ENCODE results near the gene EDC3. TPM values are rescaled to one million over a fixed set of nuclear protein-coding genes. Genes with fewer than 3 reads are reported as not detected.
"Not testable (repeated sequence)": the region's sequence is repeated elsewhere in the genome, so short reads cannot be mapped to it uniquely, and the experiment has no call there.

The EDC3 gene
- total RNA-seq, 1 donor: 19.4 TPM

DNA sequence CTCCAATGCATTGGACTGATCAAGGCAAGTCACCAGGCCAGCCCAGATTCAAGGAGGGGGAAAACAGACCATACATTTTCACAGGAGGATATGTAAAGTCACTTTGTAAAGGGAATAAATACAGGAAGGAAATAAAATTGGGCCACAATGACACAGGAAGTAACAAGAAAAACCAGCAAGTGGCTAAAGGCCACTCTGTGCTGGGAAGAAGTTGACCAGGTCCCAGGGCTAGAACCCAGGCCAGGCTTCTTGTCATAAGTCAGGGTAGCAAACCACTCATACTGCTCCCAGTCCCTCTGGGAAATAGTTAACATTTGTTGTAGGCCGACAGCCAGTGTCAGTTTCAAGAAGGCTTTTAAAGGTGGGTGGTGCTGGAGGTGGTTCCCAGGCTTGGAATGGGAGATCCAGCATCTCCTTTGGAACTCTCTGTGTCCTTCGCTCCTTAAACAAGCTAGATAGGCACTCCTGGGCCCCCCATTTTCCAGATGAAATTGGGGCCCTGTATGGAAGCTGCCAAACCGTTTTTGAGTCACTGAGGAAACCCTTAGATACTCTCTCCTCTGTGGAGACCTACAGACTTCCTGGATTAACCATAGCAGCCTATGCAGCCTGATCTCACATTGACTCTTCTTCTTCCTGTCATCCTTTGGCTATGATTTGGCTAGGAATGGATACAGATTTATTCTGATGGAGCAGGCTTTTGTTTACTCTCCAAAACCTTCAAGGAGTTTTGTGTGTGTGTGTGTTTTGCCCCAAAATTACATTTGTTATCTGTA lies 14.7 kb upstream of the EDC3 start:
- DNase-seq (ENCODE audit: low read depth in 2 of 3, low spot score in 2 of 3): no peak

DNA sequence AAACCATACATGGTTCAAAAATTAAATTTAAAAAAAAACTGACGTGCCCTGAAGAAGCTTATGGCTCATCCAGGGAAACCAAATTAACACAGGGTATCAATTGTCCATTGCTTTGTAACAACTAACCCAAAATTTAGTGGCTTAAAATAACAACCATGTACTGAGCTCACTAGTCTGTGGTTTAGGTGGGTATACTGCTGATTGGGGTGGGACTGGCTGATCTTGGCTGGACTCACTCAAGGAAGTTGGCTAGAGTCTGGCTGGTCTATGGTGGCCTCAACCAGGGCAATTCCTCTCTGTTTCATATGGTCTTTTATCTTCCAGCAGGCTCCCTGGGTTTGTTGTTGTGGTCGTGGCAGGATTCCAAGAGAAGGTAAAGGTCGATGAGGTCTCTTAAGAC lies 14.1 kb upstream of the EDC3 start:
- no peak for DNase-seq (ENCODE audit: low read depth in 2 of 3, low spot score in 2 of 3)

DNA sequence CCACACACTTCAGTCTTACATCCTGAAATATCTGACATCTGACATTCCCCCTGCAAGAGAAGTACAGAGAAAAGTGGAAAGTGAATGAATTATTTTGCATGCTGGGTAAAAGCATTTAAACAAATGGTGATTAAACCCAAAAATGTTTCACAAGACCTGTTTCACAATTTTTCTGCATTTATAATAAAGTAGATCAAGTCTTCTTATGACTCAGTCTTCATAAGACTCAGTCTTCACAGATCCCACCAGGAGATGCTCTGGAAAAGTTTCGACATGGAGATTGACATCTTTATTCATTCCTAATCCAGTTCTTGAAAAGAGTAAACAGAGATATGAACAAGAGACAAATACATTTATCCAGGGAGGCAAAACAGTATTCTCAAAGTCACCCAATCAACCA lies 13.2 kb upstream of the EDC3 start:
- no peak for DNase-seq (ENCODE audit: low read depth in 2 of 3, low spot score in 2 of 3)

DNA sequence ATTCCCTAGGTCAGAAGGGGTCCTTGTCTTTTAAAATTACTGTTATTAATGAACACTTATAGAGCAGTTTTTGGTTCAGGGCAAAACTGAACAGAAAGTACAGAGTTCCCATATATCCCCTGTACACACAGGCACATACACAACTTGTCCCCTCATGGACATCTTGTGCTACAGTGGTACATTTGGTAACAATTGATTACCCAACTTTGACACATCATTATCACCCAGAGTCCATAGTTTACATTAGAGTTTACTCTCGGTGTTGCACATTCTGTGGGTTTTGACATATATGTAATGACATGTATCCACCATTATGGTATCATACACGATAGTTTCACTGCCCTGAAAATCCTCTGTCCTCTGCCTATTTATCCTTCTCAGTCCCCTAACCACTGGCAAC lies 984 bp upstream of the EDC3 start:
- no peak for DNase-seq (ENCODE audit: low read depth in 2 of 3, low spot score in 2 of 3)

DNA sequence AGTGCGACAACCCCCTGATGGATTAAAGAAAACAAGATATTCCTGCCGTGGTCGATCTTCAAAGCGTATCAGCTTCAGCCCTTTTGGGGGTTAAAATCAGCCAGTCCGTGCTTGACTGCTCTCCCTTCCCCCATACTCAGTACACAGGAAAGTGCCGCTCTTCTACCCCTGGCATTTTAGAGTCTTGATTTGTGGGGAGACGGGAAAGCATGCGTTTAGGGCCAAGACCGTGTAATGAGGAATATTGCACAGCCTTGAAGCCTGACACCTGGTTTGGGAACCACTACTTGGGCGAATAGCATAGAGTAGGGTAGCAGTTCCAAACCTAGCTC lies 540 bp upstream of the EDC3 start:
- no peak for DNase-seq (ENCODE audit: low read depth in 2 of 3, low spot score in 2 of 3)

DNA sequence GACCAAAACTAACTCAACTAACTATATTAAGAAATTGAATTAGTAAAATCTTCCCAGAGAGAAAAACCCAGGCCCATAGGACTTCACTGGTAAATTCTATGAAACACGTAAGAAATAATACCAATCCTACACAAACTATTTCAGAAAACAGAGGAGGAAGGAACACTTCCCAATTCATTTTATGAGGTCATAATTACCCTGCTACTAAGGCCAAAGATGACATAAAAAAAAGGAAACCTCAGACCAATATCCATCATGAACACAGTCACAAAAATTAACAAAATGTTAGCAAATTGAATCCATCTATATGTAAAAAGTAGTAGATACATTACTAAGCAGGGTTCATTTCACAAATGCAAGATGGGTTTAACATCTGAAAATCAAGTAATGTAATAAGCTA lies 3.5 kb downstream of the EDC3 start:
- DNase-seq (ENCODE audit: low read depth in 2 of 3, low spot score in 2 of 3): no peak

DNA sequence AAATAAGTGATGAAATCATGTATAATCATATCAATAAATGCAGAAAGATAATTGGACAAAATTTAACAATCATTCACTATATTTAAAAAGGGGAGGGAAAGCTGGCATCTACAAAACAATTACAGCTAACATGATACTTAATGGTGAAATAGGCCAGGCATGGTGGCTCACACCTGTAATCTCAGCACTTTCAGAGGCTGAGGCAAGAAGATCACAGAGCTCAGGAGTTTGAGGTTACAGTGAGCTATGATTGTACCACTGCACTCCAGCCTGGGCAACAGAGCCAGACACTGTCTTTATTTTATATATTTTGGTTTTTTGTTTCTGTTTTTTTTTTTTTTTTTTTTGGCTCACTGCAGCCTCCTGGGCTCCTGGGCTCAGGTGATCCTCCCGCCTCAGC lies 12.1 kb downstream of the EDC3 start:
- no peak for DNase-seq (ENCODE audit: low read depth in 2 of 3, low spot score in 2 of 3)

DNA sequence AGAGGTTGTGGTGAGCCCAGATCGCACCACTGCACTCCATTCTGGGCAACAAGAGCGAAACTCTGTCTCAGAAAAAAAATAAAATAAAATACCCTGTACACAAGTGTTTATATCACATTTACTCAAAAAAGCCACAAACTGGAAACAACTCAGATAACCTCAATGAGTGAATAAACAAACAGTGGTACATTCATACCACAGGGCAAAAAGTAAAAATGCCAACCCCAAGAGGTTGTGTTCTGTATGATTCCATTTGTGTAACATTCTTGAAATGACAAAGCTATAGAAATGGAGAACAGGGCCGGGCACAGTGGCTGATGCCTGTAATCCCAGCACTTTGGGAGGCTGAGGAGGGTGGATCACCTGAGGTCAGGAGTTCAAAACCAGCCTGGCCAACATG lies 12.9 kb downstream of the EDC3 start:
- DNase-seq (ENCODE audit: low read depth in 2 of 3, low spot score in 2 of 3): no peak

DNA sequence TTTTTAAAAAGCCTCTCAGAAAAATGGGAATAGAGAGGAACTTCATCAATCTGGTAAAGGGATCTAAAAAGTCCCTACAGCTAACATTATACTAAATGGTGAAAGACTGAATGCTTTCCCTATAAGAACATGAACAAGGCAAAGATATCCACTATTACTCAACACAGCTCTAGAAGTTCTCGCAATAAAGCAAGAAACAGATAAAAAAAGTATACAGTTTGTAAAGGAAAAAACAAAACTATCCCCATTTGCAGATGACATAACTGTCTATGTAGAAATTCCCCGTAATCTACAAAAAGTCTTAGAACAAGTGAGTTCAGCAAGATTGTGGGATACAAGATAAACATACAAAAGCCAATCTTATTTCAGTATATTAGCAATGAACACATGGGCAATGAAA lies 15.4 kb downstream of the EDC3 start:
- DNase-seq (ENCODE audit: low read depth in 2 of 3, low spot score in 2 of 3): no peak

DNA sequence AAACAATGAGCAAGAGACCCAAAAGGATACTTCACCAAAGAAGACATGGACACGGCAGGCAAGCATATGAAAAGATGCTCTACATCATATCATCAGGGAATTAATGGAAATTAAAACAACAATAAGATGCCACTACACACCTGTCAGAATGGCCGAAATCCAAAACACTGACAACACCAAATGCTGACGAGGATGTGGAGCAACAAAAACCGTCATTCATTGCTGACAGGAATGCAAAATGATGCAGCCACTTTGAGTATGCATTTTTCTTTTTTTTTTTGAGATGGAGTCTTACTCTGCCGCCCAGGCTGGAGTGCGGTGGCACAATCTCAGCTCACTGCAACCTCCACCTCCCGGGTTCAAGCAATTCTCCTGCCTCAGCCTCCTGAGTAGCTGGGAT lies 19.0 kb downstream of the EDC3 start:
- DNase-seq (ENCODE audit: low read depth in 2 of 3, low spot score in 2 of 3): no peak

DNA sequence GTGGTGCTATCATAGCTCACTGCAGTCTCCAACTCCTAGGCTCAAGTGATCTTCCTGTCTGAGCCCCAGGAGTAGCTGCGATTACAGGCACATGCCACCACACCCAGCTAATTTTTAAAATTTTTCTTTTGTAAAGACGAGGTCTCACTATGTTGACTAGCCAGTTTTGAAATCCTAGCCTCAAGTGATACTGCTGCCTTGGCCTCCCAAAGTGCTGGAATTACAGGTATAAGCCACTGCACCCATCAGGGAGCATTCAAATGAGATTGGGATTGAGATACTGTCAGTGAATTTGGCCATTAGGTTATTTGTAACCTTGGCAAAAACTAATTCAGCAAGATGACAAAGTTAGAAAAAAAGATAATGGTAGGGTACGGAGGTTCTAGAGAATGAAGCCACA lies 21.7 kb downstream of the EDC3 start:
- DNase-seq (ENCODE audit: low read depth in 2 of 3, low spot score in 2 of 3): no peak

DNA sequence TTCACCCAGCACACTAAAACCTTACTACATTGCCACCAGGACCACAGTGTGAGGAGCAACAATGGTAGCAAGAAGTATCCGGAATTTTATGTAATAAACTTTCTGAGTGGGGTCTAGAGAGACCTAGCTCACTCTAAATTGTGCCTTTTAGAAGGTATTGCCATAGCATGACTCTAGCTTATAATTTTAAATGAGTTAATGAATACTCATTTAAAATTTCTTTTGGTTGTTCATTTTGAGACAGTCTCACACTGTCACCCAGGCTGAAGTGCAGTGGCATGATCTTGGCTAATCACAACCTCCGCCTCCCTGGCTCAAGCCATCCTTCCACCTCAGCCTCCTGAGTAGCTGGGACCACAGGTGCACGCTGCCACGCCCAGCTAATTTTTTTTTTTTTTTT lies 26.2 kb downstream of the EDC3 start:
- no peak for DNase-seq (ENCODE audit: low read depth in 2 of 3, low spot score in 2 of 3)

DNA sequence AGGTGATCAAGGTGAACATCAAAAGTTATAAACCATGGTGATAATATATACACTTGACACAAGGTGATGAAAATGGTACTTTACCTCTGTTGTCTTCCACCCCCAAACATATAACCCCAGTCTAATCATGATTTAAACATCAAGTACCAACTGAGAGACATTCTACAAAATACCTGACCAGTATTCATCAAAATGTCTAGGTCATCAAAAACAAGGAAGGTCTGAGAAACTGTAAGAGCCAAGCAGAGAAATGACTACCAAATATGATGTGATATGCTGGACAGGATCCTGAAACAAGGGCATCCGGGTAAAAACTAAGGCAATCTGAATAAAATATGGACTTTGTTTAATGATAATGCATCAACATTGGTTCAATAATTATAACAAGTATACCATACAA lies 27.8 kb downstream of the EDC3 start:
- DNase-seq (ENCODE audit: low read depth in 2 of 3, low spot score in 2 of 3): no peak

DNA sequence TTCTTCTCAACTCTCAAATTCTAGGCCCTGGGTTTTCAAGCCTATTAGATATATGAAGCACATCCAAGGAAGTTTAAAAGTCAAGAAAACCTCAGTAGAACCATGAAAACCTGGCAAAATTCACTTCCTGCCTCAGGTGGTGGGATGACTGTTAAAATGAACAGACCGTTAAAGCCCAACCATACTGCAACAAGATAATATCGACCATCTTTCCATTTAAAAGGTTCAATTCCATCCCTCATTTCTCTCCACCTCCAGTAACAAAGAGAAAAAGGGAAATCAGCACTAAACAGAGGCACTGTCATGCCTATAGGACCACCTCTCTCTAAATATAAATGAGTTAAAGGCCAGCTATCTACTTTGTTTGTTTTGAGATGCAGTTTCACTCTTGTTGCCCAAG lies 31.2 kb downstream of the EDC3 start:
- DNase-seq (ENCODE audit: low read depth in 2 of 3, low spot score in 2 of 3): no peak

DNA sequence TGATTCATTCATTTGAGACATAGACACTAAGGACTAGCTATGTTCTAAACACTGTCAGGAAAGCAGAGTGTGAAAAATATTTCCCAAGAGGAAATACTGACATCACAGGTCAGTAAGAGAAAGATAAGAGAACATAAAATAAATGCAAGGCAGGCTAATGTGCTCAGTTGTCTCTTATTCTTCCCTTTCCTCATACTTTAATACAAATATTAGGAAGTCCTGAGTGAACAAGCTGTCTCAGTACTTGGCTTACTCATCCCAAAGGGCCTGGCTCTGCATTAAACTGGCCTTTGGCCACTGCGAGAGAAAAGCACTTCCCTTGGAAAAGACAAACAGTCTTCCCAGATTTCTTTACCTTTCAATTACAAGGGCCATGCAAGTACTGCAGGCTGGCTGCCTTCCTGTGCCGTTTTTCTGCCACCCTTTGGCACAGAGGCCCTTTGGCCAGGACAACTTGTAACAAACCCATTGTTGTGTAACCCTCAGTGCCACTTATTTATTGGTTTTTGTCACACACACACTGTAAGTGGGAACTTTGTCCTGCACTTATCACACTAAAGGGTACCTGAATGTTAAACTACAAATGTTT lies 31.7 kb downstream of the EDC3 start:
- no peak for DNase-seq (ENCODE audit: low read depth in 2 of 3, low spot score in 2 of 3)

DNA sequence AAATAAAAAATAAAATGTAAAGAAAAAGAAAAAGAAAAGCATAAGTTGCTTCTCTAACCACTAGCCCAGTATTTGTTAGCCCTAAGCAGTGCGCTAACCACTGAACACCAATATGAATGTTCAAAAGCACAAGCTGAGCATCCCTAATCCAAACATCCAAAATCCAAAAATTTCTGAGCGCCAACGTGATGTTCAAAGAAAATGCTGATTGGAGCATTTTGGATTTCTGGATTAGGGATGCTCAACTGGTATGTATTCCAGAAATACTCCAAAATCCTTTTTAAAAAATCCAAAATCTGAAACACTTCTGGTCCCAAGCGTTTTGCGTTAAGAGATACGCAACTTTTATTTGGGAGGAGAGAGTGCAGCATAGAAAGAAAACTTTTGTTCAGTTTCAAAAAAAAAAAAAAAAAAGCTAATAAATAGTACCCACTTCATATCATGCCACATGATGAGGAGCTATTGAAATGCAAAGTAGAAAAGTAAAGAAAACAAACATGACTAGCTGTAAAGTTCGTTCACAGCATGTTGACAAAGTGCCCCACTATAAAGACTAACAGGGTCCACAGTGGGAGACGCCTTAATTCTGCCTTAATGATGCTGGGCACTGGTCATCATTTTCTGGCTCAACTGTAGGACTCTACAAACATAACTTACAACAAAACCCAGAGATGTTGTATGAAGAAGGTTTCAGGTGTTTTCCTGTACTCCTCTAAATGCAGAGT lies 32.4 kb downstream of the EDC3 start:
- DNase-seq (ENCODE audit: low read depth in 2 of 3, low spot score in 2 of 3): no peak

DNA sequence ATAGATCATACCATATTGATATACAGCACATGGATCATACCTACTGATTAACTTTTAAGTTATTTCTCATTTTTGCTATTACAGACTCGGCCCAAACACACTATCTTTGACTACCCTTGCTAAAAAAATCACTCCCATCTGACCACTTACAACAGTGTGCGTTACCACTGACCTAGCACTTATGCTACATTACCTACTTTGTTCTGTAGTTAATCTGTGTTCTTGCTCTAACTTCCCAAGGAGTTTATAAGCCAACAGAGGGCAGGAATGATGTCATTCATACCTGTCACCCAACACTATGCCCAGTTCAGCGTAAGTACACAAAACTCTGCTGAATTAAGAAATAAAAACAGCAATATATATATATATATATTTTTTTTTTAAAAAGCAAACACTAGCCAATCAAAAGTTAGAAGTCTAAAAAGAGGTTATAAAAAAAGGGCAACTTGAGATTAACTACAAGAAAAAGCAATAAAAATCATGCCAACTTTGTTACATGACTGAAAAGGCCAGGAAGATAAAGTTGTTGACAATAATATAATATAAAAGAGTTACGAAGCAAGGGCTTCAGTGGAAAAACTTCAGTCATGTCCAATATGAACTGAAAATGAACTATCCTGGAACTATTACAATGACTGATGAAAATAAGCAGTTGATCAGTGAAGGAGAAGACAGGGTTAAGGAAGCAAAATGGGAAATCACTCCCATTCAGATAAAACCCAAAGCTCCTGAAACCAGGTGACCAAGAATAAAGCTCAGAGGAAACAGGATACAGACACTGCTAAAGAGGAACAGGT lies 33.6 kb downstream of the EDC3 start:
- DNase-seq (ENCODE audit: low read depth in 2 of 3, low spot score in 2 of 3): no peak

DNA sequence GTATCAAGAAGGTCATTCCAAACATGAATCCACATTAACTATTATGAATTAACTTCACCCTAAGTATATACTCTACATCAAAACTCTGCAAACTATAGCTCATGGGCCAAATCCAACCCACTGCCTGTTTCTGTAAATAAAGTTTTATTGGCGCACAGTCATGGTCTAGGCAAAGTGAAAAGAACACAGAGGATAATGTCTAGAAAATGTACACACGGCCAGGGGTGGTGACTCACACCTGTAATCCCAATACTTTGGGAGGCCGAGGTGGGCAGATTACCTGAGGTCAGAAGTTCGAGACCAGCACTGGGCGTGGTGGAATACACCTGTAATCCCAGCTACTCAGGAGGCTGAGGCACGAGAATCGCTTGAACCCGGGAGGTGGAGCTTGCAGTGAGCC lies 34.5 kb downstream of the EDC3 start:
- DNase-seq (ENCODE audit: low read depth in 2 of 3, low spot score in 2 of 3): not testable (repeated sequence)

DNA sequence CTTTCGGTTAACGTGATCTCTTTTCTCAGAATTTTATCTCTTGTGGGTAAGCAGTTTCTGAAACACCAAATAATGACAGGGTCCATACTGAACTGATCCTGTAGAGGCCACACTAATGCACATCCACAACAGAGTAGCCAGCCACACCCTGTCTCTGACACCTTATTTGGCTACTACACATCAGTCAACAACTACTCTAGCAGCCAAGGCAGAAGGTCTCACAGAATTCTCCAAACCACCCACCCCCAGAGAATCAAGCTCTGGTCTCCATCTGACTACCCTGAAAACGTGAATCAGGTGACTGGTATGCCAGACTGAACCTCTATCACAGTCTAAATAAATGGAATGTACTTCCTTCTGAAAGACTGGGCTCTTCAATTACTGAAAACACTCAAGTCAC lies 38.0 kb downstream of the EDC3 start:
- DNase-seq (ENCODE audit: low read depth in 2 of 3, low spot score in 2 of 3): no peak

DNA sequence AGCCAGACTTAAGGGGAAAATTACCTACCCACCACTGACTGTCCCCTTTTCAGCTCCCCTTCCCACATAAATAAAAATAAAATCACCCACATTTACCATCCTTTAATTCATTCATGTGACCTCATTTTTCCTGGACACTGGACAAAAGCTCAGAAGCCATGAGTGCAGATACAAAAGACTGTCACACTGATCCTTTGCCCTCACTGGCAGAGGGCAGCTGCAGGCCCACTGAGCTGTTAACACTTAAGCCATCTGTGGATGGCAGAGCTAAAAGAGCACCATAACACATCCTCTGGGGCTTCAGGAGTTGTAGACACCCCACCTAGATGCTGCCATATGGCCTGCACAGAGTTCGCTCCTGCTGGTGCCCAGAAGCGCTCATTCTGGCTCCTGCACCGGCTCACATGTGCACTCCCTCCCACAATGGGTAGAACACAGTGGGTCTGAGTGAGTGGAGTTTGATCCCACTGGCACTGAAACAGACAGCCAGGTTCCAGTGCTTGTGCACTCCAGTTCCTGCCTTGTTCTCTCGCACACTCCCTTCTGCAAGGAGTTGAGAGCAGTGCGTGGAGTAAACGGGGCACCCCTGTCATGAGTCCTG lies 38.8 kb downstream of the EDC3 start:
- DNase-seq (ENCODE audit: low read depth in 2 of 3, low spot score in 2 of 3): no peak

DNA sequence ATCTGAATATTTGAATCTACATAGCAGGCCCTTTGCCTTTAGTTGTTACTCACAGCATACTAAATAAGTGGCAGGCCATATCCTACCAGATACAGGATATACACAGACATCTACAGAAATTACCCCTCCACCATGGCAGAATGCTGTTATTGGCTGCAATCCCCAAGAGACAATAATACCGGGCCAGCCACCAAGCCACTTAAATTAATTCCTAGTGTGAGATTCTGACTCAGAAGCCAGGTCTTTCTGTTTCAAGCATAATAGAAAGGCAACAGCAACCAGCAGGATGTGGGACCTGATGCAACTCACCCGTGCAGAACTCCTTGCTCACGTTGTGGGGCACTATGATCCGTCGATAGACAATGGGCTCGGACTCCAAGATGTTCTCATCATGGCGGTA lies 40.4 kb downstream of the EDC3 start:
- DNase-seq (ENCODE audit: low read depth in 2 of 3, low spot score in 2 of 3): no peak
